ENCODE measurements around the gene SFT2D1. TPM values are rescaled to one million over a fixed set of nuclear protein-coding genes. Genes with fewer than 3 reads are reported as not detected.

SFT2D1 gene
- total RNA-seq, 4 donors from 2014 or later: 21.4 to 32.2 (median 26.1) TPM

DNA sequence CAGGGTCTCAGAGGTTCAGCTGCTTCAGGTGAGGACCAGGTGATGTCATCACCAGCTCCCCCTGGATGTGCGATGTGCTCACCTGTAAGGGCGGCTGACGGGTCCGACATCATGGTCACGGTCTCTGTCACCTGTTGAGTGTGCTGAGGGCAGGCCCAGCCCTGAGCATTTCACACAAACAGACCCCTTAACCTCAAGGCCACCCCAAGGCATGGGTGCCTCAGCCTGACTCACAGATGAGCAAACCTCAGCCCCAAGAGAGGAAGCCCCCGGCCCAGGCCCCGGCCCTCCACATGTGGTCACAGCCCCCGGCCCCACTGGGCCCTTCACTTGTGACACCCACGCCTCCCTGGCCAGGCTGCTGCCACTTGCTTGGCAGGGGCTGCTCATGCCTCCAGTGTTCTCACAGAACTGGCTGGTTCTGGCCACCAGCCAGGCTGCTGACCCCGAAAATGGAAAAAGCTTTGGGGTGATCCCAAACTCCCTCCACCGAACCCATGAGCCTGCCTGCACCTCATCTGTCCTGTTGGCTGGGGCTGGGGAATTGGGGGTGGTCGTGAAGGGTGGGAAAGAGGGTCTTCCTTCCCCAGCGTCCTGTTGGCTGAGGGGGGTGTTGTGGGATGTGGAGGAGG lies 67.5 kb downstream of the SFT2D1 start:
- Histone ChIP-seq H3K36me3 (no peaks in the 10 kb centered on the region), H3K9me3 (no peaks in the 10 kb centered on the region), H3K27me3 (peaks cover 42% of the 10 kb centered on the region), H3K4me1 (peaks cover 0 to 19% (median 0%) of the 10 kb centered on the region in 3 donors), H3K4me3 (no peak overlapping the region), H3K27ac (no peak overlapping the region)
- TF ChIP-seq CTCF (IDR thresholded peaks at IDR 0.05) (no peak), POLR2A (IDR thresholded peaks at IDR 0.05) (no peak), POLR2AphosphoS5 (IDR thresholded peaks at IDR 0.05) (no peak), EP300 (IDR thresholded peaks at IDR 0.05) (no peak)
- ATAC-seq: no peak
- 80 to 91% methylated on average over 3 to 4 of the region's 13 CpGs for WGBS, 2 donors (ENCODE audit: low coverage in 1 of 2)

- TF ChIP-seq POLR2AphosphoS5 (IDR thresholded peaks at IDR 0.05): no peak
- no peak for TF ChIP-seq CTCF (IDR thresholded peaks at IDR 0.05)
- TF ChIP-seq POLR2A (IDR thresholded peaks at IDR 0.05): no peak
- no peak for TF ChIP-seq EP300 (IDR thresholded peaks at IDR 0.05)
- WGBS, 2 donors (ENCODE audit: low coverage in 1 of 2): 56 to 58% methylated on average over 4 of the region's 4 CpGs
- Histone ChIP-seq H3K4me1 (peaks cover 0 to 19% (median 0%) of the 10 kb centered on the region in 3 donors), H3K27me3 (peaks cover 48% of the 10 kb centered on the region), H3K27ac (no peak overlapping the region), H3K9me3 (no peaks in the 10 kb centered on the region), H3K4me3 (no peak overlapping the region), H3K36me3 (no peaks in the 10 kb centered on the region)
- no peak for ATAC-seq
Measured at GRCh38 chr6:166274163-166274562, 68.2 kb downstream of the SFT2D1 start.

DNA sequence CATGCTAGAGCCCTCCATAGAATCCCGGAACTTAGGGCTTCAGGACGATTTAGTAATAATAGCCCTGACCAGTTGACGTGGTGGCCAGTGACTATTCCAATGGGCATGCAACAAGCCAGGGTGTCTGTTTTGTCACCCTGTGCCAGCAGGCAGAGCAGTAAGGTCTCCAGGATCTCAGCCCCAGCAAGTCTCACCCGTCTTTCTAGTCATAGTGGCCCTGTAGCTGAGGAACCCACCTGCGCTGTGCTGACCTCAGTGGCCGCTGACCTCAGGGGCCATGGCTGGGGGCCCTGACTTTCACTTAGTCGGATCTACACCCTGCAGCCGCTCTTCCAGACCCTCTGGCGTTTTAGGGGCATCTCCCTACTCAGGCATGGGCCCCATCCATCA lies 71.0 kb downstream of the SFT2D1 start:
- no peak for ATAC-seq
- no peak for TF ChIP-seq CTCF (IDR thresholded peaks at IDR 0.05)
- no peak for TF ChIP-seq EP300 (IDR thresholded peaks at IDR 0.05)
- TF ChIP-seq POLR2AphosphoS5 (IDR thresholded peaks at IDR 0.05): no peak
- no peak for TF ChIP-seq POLR2A (IDR thresholded peaks at IDR 0.05)
- 80 to 85% methylated on average over 7 to 9 of the region's 9 CpGs for whole genome bisulfite sequencing, 2 donors (ENCODE audit: low coverage in 1 of 2)
- no peaks in the 10 kb centered on the region for H3K36me3 ChIP-seq
- H3K4me1 ChIP-seq: peaks cover 0 to 8% (median 0%) of the 10 kb centered on the region in 3 donors
- H3K27me3 ChIP-seq: peaks cover 72% of the 10 kb centered on the region
- no peak overlapping the region for H3K4me3 ChIP-seq
- H3K9me3 ChIP-seq: no peaks in the 10 kb centered on the region
- H3K27ac ChIP-seq: no peak overlapping the region

DNA sequence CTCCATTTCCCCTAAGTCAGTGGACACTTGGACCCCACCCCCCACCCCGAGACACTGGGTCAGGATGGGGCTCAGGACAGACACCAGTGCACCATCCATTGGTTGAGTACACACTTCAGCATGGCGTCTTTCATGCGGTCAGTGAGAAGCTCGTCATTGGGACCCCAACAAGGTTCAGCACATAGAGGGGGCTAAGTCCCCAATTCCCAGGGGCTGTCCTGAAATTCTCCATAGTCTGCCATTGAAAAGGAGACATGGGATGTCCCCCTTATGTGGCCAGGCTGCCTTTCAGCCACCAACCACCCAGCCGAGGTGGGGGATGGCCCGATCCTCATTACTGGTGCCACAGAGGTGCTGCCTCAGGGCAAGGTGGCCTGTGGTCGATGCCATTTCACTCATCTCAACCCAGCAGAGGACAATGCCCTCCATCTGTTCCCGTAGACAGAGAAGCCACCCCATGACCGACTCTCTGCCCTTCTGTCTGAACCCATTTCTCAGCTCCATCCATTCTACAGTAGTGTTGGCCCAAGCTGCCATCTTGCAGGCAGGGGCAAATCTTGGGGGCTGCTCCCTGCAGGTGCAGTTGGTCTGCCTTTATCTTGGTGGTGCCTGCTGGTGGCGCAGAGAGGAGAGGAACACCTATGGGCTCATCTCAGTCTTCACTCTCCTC lies 71.5 kb downstream of the SFT2D1 start:
- Histone ChIP-seq H3K9me3 (no peaks in the 10 kb centered on the region), H3K36me3 (no peaks in the 10 kb centered on the region), H3K4me1 (peaks cover 0 to 5% (median 0%) of the 10 kb centered on the region in 3 donors), H3K4me3 (no peak overlapping the region), H3K27me3 (peaks cover 72% of the 10 kb centered on the region), H3K27ac (no peak overlapping the region)
- no peak for ATAC-seq
- 84 to 90% methylated on average over 2 to 5 of the region's 10 CpGs for WGBS, 2 donors (ENCODE audit: low coverage in 1 of 2)
- TF ChIP-seq CTCF (IDR thresholded peaks at IDR 0.05) (no peak), EP300 (IDR thresholded peaks at IDR 0.05) (no peak), POLR2AphosphoS5 (IDR thresholded peaks at IDR 0.05) (no peak), POLR2A (IDR thresholded peaks at IDR 0.05) (no peak)

Other genes starting within 250 kb of the SFT2D1 start
- not detected for gene TBXT, start 174.7 kb downstream of the SFT2D1 start, total RNA-seq
- gene PRR18, start 34.2 kb downstream of the SFT2D1 start, total RNA-seq: not detected
- gene MPC1, start 40.4 kb upstream of the SFT2D1 start, total RNA-seq: 10 to 100 TPM; 57.9 to 93.2 (median 72.8) TPM
- 1 to 10 TPM in 3 of 4 donors, under 1 TPM in 1; 0.27 to 2.5 (median 1.7) TPM for gene RAMACL, start 244.1 kb upstream of the SFT2D1 start, total RNA-seq